ENCODE data around the gene PRR14. TPM values are rescaled to one million over a fixed set of nuclear protein-coding genes. Genes with fewer than 3 reads are reported as not detected.
A peak's percentile ranks its signal among the peaks of the same experiment; 100 is the strongest.

The PRR14 gene
- total and polyA plus RNA-seq, 3 donors from 2014 or later = 37.0 to 66.3 (median 60.0) TPM

- H3K27me3 ChIP-seq = no peaks in the 10 kb centered on the region
- intact Hi-C loops (cut with DNase I; ENCODE audit: low total_unique reads) = no loop called here
- no peak for DNase-seq
- H3K4me3 ChIP-seq = peak overlapping the region in 1 of 2 donors; percentile 30
- no peak overlapping the region for H3K27ac ChIP-seq
- 83 to 88% methylated on average over 15 to 49 of the region's 49 CpGs for WGBS, 2 donors
- TF ChIP-seq POLR2A (IDR thresholded peaks at IDR 0.05) = no peak
- TF ChIP-seq CTCF (IDR thresholded peaks at IDR 0.05) = no peak
- H3K4me1 ChIP-seq = peaks cover 6% of the 10 kb centered on the region
- H3K36me3 ChIP-seq (ENCODE audit: low read depth, missing control alignments) = no peaks in the 10 kb centered on the region
- H3K9me3 ChIP-seq = no peaks in the 10 kb centered on the region
Observed at GRCh38 chr16:30604316-30604947, 46.3 kb upstream of the PRR14 start.

GRCh38 chr16:30605158-30605557 is 45.6 kb upstream of the PRR14 start:
- TF ChIP-seq CTCF (IDR thresholded peaks at IDR 0.05) (no peak), POLR2A (IDR thresholded peaks at IDR 0.05) (no peak)
- Histone ChIP-seq H3K27me3 (no peaks in the 10 kb centered on the region), H3K36me3 (ENCODE audit: low read depth, missing control alignments) (no peaks in the 10 kb centered on the region), H3K27ac (no peak overlapping the region), H3K4me3 (peak overlapping the region in 1 of 2 donors; percentile 30), H3K9me3 (no peaks in the 10 kb centered on the region), H3K4me1 (peaks cover 6% of the 10 kb centered on the region)
- WGBS, 2 donors = 75 to 78% methylated on average over 9 to 15 of the region's 15 CpGs
- intact Hi-C loops (cut with DNase I; ENCODE audit: low total_unique reads) = no loop called here
- no peak for DNase-seq

GRCh38 chr16:30606004-30606403 is 44.8 kb upstream of the PRR14 start:
- Histone ChIP-seq H3K4me1 (peaks cover 6% of the 10 kb centered on the region), H3K4me3 (no peak overlapping the region), H3K27ac (no peak overlapping the region), H3K9me3 (no peaks in the 10 kb centered on the region), H3K27me3 (no peaks in the 10 kb centered on the region), H3K36me3 (ENCODE audit: low read depth, missing control alignments) (no peaks in the 10 kb centered on the region)
- intact Hi-C loops (cut with DNase I; ENCODE audit: low total_unique reads) = no loop called here
- DNase-seq = no peak
- TF ChIP-seq POLR2A (IDR thresholded peaks at IDR 0.05) (no peak), CTCF (IDR thresholded peaks at IDR 0.05) (no peak)
- WGBS, 2 donors = 96 to 100% methylated on average over 3 of the region's 3 CpGs

GRCh38 chr16:30609002-30609925 is 41.5 kb upstream of the PRR14 start:
- WGBS, 2 donors = 8 to 13% methylated on average over 24 to 40 of the region's 40 CpGs
- Histone ChIP-seq H3K4me3 (peak overlapping the region; percentile 89 to 96), H3K27ac (peak overlapping the region; percentile 86 to 99), H3K9me3 (no peaks in the 10 kb centered on the region), H3K27me3 (no peaks in the 10 kb centered on the region), H3K36me3 (ENCODE audit: low read depth, missing control alignments) (no peaks in the 10 kb centered on the region), H3K4me1 (no peaks in the 10 kb centered on the region)
- DNase-seq = peak; percentile 63
- TF ChIP-seq CTCF (IDR thresholded peaks at IDR 0.05) = no peak
- no peak for TF ChIP-seq POLR2A (IDR thresholded peaks at IDR 0.05)
- intact Hi-C loops (cut with DNase I; ENCODE audit: low total_unique reads) = no loop called here
